Spleen (tissue), 11 donors: ENCODE data around the gene ROR1. TPM values are rescaled to one million over a fixed set of nuclear protein-coding genes. Genes with fewer than 3 reads are reported as not detected.
"Not testable (repeated sequence)": the region's sequence is repeated elsewhere in the genome, so short reads cannot be mapped to it uniquely, and the experiment has no call there.

Experiments used
- DNase-seq: peaks from one replicate; pipeline ENCODE4 v3.0.0-alpha.2; 2020
- H3K27ac ChIP-seq, 8 donors: fragments of 200-600 bp; sonication (generic) in 7 of 8; 1 replicate in 4 of 8; 2 replicates in 4 of 8; pipeline versions ENCODE4 v1.5.0 to v1.8.0; 2016 to 2021; ENCODE audit warnings: inconsistent platforms in 4 of 8, mild to moderate bottlenecking in 4 of 8, moderate library complexity in 1 of 8
- H3K27me3 ChIP-seq, 7 donors: fragments of 200-600 bp; sonication (generic) in 6 of 7; replicated peaks in 1 of 7; 1 replicate in 4 of 7; 2 replicates in 3 of 7; pipeline versions ENCODE4 v1.5.0 to v1.8.0; 2016 to 2021; ENCODE audit warnings: inconsistent platforms in 3 of 7, mild to moderate bottlenecking in 1 of 7
- H3K36me3 ChIP-seq, 6 donors: fragments of 200-600 bp; sonication (generic) in 5 of 6; 1 replicate in 4 of 6; 2 replicates in 2 of 6; pipeline versions ENCODE4 v1.5.0 to v1.8.0; 2016 to 2021; ENCODE audit warnings: inconsistent platforms in 2 of 6
- H3K4me1 ChIP-seq, 6 donors: fragments of 200-600 bp; sonication (generic) in 5 of 6; 1 replicate in 3 of 6; 2 replicates in 3 of 6; pipeline versions ENCODE4 v1.5.0 to v1.8.0; 2016 to 2021; ENCODE audit warnings: inconsistent platforms in 3 of 6
- H3K4me3 ChIP-seq, 8 donors: fragments of 200-600 bp; sonication (generic) in 7 of 8; 1 replicate in 4 of 8; 2 replicates in 4 of 8; pipeline versions ENCODE4 v1.5.0 to v1.8.0; 2016 to 2021; ENCODE audit warnings: inconsistent platforms in 4 of 8, mild to moderate bottlenecking in 4 of 8, moderate library complexity in 2 of 8
- H3K9me3 ChIP-seq, 8 donors: fragments of 200-600 bp; sonication (generic) in 7 of 8; 1 replicate in 4 of 8; 2 replicates in 4 of 8; pipeline versions ENCODE4 v1.5.0 to v1.8.0; 2016 to 2021; ENCODE audit warnings: inconsistent platforms in 4 of 8
- POLR2A ChIP-seq, 3 donors: fragments of 450-650 bp; IDR thresholded peaks; one replicate each; pipeline ENCODE4 v1.5.1; 2017; ENCODE audit warnings: antibody characterized with exemption in 3 of 3, mild to moderate bottlenecking in 1 of 3
- POLR2AphosphoS5 ChIP-seq, 3 donors: sonication (generic); formaldehyde crosslinking; IDR thresholded peaks; one replicate each; pipeline ENCODE4 v1.5.1; 2017; ENCODE audit warnings: antibody characterized with exemption in 3 of 3
- WGBS, 5 donors: extraction: QIAGEN DNeasy Blood & Tissue Kit in 3 of 5; methylation state at CpG; one replicate each; pipeline versions ENCODE4 v1.1.5 to v1.1.7; 2013 to 2018; 5-methylcytosine and 5-hydroxymethylcytosine counted together
- intact Hi-C: fragments of 100-400 bp; cut with DNase I; formaldehyde crosslinking; loops from one replicate; pipeline ENCODE4 v1.15.0; 2023; ENCODE audit warnings: low total_unique reads
- polyA plus RNA-seq, 3 donors: library from polyadenylated mRNA; stranded (reverse); fragments of 200-250 nt; gene quantifications; one replicate each; pipeline ENCODE4 v1.2.1, GENCODE V29; 2013
- total RNA-seq, 7 donors: library from RNA; depleted of rRNA in 3 of 7; stranded (reverse); fragments of >200 nt in 3 of 7; fragmentation: NEBNext Ultra II Directional in 4 of 7; extraction: Animal tissue kit (Norgen Biotek cat#: 25700) in 4 of 7; gene quantifications; one replicate each; pipeline versions ENCODE4 v1.1.0 to v1.2.1, GENCODE V29; 2016 to 2021
- TF ChIP-seq, protein P1 (sequence below), 11 experiments: fragments of 200-600 bp in 7 of 11; fragments of 450-650 bp in 4 of 11; sonication (generic) in 4 of 11; IDR thresholded peaks in 8 of 11; conservative IDR thresholded peaks in 3 of 11; 1 replicate in 7 of 11; 2 replicates in 4 of 11; pipeline versions ENCODE4 v1.4.0 to v1.8.0; 2016 to 2021; ENCODE audit warnings: antibody characterized with exemption in 11 of 11, inconsistent platforms in 4 of 11, mild to moderate bottlenecking in 1 of 11
- donor health status: healthy with polysubstance abuse.
- donor health status: DM: no; HTN: no; CAD: no; lungs with moderate emphysema.
- donor health status: DM: no; HTN: no; CAD: no.
- donor health status: Bipolar disorder and iron deficiency.
- donor health status: healthy.
- donor health status: DM: no; HTN: no; CAD: no.
- donor health status: DM: yes; HTN: yes; CAD: no.

ROR1 gene
- total and polyA plus RNA-seq, 10 donors, result 0.43 to 12.3 (median 6.4) TPM

DNA sequence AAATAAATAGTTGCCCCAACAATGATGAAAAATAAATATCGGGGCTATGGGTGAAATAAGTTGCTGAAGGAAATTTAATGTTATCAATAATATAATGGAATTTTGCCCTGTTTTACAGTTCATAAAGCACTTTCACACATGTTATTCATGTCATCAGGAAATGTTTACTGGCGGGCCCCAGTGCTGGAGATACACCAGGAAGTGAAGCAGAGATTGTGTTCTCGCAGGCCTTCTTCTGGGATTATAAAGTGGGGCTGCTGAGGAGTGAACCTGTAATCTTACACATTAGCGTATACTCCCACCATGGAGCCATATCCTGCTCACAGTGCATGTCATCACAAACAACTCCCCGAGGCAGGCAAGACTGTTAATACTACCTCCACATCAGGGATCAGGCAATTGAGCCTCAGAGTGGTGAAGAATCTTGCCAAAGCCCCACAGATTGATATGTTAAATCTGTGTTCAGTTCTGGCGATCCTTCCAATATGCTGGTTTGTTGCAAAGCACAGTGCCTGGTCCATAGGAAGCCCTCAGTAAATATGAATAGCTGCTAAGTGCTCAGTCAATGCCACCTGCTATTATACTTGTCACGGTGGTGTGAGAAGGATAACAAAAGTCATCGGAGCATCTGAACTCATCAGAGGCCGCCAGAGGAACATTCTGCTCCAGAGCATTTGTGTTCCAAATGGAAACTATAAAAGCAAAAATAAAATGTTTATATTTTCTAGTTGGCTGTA, 325.2 kb downstream of the ROR1 start:
- no peak for TF ChIP-seq POLR2A (IDR thresholded peaks at IDR 0.05)
- TF ChIP-seq, protein P1, sequence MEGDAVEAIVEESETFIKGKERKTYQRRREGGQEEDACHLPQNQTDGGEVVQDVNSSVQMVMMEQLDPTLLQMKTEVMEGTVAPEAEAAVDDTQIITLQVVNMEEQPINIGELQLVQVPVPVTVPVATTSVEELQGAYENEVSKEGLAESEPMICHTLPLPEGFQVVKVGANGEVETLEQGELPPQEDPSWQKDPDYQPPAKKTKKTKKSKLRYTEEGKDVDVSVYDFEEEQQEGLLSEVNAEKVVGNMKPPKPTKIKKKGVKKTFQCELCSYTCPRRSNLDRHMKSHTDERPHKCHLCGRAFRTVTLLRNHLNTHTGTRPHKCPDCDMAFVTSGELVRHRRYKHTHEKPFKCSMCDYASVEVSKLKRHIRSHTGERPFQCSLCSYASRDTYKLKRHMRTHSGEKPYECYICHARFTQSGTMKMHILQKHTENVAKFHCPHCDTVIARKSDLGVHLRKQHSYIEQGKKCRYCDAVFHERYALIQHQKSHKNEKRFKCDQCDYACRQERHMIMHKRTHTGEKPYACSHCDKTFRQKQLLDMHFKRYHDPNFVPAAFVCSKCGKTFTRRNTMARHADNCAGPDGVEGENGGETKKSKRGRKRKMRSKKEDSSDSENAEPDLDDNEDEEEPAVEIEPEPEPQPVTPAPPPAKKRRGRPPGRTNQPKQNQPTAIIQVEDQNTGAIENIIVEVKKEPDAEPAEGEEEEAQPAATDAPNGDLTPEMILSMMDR (IDR thresholded peaks at IDR 0.05 in 8 of 11, conservative IDR thresholded peaks at IDR 0.05 in 3 of 11), result no peak
- TF ChIP-seq POLR2AphosphoS5 (IDR thresholded peaks at IDR 0.05), result no peak
- Histone ChIP-seq H3K4me3 (no peak overlapping the region), H3K36me3 (no peaks in the 10 kb centered on the region), H3K9me3 (no peaks in the 10 kb centered on the region), H3K27me3 (no peaks in the 10 kb centered on the region), H3K27ac (no peak overlapping the region), H3K4me1 (no peaks in the 10 kb centered on the region)
- intact Hi-C loops, result no loop called here
- DNase-seq, result no peak
- WGBS, 5 donors, result 76 to 86% (median 84%) methylated on average over 9 of the region's 9 CpGs

DNA sequence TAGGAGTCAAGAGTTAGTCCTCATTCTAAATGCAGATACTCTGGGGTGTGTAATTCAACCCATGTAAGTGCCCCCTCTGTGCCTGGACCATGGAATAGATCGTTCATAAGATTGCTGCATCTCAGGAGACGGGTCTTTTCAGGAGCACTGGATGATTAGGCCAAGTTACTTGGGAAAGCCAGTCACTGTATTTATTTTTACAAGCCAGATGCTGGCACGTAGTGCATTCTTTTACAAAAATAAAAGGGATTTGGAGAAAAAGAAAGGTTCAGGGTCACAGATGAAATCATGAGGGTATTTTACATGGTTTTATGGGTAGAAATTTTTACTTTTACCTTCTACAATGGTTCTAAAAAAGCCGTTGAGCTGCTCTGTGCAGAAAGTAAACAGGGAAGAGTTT, 327.0 kb downstream of the ROR1 start:
- no peaks in the 10 kb centered on the region for H3K36me3 ChIP-seq
- H3K27me3 ChIP-seq, result no peaks in the 10 kb centered on the region
- H3K27ac ChIP-seq, result no peak overlapping the region
- no peak overlapping the region for H3K4me3 ChIP-seq
- 77 to 89% (median 87%) methylated on average over 4 of the region's 4 CpGs for WGBS, 5 donors
- no peak for TF ChIP-seq POLR2A (IDR thresholded peaks at IDR 0.05)
- TF ChIP-seq POLR2AphosphoS5 (IDR thresholded peaks at IDR 0.05), result no peak
- TF ChIP-seq, protein P1 (IDR thresholded peaks at IDR 0.05 in 8 of 11, conservative IDR thresholded peaks at IDR 0.05 in 3 of 11), result no peak
- no peaks in the 10 kb centered on the region for H3K4me1 ChIP-seq
- DNase-seq, result no peak
- intact Hi-C loops, result no loop called here
- H3K9me3 ChIP-seq, result peaks cover 0 to 7% (median 0%) of the 10 kb centered on the region in 8 donors

DNA sequence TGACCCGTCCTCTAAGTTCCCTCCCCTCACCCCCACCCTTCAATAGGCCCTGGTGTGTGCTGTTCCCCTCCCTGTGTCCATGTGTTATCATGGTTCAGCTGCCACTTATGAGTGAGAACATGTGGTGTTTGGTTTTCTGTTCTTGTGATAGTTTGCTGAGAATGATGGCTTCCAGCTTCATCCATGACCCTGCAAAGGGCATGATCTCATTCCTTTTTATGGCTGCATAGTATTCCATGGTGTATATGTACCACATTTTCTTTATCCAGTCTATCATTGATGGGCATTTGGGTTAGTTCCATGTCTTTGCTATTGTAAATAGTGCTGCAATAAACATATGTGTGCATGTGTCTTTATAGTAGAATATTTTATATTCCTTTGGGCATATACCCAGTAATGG, 330.8 kb downstream of the ROR1 start:
- H3K9me3 ChIP-seq, H3K36me3 ChIP-seq, H3K27ac ChIP-seq, H3K4me3 ChIP-seq, H3K4me1 ChIP-seq, H3K27me3 ChIP-seq, intact Hi-C loops, DNase-seq: not testable (repeated sequence)
- 79 to 91% (median 82%) methylated on average over 1 of the region's 1 CpG for WGBS, 5 donors

DNA sequence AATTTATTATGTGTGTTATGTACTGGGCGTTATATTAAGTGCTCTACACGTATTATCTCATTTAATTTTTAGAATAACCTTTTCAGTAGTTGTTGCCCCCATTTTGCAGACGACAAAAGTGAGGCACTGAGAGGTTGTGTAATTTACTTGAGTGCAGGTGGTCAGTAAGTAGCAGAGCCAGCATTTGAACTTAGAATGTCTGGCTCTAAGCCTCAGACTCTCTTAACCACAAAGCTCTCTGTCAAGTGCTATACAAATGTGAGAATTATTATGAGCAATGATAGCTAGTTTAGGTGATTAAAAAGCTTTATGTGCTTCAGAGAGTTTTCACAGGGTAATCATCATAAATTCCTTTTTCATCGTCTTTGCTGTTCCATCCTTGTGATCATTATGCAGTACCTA, 333.3 kb downstream of the ROR1 start:
- no peaks in the 10 kb centered on the region for H3K36me3 ChIP-seq
- WGBS, 5 donors, result 78 to 96% (median 86%) methylated on average over 4 of the region's 4 CpGs
- TF ChIP-seq, protein P1 (IDR thresholded peaks at IDR 0.05 in 8 of 11, conservative IDR thresholded peaks at IDR 0.05 in 3 of 11), result no peak
- TF ChIP-seq POLR2A (IDR thresholded peaks at IDR 0.05) (no peak), POLR2AphosphoS5 (IDR thresholded peaks at IDR 0.05) (no peak)
- peaks cover 0 to 7% (median 0%) of the 10 kb centered on the region in 8 donors for H3K9me3 ChIP-seq
- intact Hi-C loops, result no loop called here
- DNase-seq, result no peak
- H3K27me3 ChIP-seq, result no peaks in the 10 kb centered on the region
- H3K27ac ChIP-seq, result no peak overlapping the region
- no peaks in the 10 kb centered on the region for H3K4me1 ChIP-seq
- H3K4me3 ChIP-seq, result no peak overlapping the region
